HG03066 (cell line): Measurements from ENCODE around the gene CD93.

Experiments used
- ATAC-seq: cut with Tn5 transposase; IDR thresholded peaks from one replicate; pipeline ENCODE4 v1.9.1; 2021; ENCODE audit warnings: low read depth; ENCODE audit not compliant: unreplicated experiment

The CD93 gene

DNA sequence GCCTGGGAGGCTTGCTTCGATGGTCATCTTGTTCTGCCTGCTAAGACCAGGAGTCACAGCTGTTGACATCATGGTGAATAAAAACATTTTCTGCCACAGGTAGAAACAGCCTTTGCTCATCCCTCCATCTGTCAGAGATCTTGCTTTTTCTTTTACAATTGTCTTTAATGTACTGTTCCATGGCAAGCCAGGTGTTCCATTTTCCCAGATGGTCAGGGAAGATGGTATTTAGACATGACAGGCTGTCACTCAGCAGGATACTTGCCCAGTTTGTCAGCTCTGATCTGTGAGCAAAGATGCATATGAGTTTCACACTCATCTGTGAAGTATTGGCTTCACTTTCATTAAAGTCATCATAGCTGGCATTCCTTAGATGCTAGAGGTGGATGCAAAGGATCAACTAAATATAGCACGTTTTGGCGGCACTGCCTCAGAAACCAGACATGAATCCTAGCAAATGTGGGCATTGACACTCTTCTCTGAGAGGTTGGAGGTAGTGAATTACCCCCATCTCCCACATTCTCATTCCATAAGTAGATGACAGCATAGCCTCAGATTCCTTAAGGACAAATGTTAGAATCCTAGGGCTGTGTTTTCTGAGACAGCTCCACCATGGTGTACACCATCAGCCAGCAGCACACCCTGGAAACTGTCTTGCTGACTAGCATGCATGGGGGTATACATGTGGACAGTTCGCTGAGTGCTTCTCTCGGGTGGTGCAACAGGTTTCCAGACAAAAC lies 46.8 kb downstream of the CD93 start:
- no peak for ATAC-seq

DNA sequence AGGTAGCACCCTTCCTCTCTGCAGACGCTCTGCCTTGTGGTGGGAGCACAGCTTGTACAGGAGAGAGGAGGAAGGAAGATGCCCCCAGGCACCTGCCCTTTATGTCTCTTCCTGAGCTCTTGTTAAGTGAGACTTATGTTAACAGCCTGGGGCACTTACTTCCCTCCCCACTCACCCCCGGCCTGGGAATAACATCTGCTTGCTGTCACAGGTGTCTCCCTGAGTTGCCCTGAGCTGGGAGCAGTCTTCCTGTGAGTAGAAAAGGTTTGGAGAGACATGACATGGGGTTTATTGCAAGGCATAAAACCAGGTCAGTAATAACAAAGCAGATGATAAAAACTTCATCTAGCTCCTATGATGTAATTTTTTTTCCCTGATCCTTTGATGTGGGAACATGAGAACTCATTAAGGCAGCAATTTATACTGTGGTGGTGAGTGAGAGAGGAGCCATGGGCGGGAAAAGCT lies 49.1 kb downstream of the CD93 start:
- no peak for ATAC-seq

DNA sequence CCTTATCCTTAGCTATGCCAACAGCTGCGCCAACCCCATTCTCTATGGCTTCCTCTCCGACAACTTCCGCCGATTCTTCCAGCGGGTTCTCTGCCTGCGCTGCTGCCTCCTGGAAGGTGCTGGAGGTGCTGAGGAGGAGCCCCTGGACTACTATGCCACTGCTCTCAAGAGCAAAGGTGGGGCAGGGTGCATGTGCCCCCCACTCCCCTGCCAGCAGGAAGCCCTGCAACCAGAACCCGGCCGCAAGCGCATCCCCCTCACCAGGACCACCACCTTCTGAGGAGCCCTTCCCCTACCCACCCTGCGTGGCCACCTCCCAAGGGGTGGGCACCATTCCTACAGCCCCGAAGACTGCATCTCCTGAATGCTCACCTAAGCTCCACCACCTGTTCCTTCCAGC lies 49.8 kb downstream of the CD93 start:
- no peak for ATAC-seq

DNA sequence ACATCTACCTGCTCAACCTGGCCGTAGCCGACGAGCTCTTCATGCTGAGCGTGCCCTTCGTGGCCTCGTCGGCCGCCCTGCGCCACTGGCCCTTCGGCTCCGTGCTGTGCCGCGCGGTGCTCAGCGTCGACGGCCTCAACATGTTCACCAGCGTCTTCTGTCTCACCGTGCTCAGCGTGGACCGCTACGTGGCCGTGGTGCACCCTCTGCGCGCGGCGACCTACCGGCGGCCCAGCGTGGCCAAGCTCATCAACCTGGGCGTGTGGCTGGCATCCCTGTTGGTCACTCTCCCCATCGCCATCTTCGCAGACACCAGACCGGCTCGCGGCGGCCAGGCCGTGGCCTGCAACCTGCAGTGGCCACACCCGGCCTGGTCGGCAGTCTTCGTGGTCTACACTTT lies 50.4 kb downstream of the CD93 start:
- ATAC-seq, result no peak

DNA sequence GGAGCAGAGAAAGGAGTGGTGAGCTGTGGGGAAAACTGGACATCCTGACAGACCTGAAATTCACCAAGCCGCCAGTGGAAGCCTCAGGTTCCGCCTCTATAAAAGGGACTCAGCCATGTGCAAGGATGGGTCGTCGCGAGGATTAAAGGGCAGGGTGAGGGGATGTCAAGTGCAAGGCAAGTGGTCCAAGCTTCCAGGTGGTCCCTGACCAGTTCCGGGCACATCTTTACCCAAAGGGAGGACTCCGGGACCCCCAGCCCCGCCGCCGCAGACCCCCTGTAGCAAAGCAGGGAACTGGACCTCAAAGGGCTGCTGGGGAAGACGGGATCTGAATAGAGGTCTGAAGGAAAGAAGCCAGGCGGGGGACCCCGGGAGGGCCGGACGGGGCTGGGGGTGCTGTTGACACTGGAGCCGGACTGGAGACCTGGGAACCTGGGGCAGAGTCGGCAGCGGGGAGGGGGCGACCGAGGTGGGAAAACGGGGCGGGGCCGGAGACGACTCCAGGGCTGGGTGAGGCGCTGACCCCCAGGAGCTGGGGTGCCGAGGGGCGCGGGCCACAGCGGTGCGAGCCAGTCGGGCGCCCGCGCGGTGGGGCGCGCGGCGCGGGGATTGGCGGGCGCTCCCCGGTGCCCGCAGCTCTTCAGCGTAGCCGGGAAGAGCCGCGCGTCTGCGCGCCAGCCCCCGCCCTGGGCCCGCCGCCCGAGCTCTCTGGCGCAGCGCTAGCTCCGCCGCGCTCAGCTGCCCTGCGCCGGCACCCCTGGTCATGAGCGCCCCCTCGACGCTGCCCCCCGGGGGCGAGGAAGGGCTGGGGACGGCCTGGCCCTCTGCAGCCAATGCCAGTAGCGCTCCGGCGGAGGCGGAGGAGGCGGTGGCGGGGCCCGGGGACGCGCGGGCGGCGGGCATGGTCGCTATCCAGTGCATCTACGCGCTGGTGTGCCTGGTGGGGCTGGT lies 51.1 kb downstream of the CD93 start, which contains the start of gene SSTR4:
SSTR4 (plus strand) TSS at position 592 of the 951 bp plus-strand sequence; CDS start at position 764, 172 bp downstream.
- no peak for ATAC-seq

DNA sequence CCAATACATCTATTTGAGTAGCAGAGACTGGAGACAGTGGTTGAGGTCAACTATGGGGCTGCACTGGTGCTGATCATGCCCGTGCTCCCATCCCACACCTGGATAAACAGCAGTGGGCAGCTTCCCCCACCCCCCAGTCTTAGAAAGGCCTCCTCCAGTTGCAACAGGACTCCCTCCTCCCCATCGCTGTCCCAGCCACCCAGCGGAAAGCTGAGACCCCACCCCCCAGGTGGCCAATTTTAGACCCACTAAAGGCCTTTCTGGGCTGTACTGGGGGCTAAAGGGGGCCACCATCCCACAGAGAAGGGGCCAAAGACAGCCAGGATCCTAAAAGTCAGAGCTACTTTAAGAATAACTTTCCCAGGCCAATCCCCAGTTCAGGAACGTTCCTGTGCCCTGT lies 52.2 kb downstream of the CD93 start:
- ATAC-seq, result no peak

DNA sequence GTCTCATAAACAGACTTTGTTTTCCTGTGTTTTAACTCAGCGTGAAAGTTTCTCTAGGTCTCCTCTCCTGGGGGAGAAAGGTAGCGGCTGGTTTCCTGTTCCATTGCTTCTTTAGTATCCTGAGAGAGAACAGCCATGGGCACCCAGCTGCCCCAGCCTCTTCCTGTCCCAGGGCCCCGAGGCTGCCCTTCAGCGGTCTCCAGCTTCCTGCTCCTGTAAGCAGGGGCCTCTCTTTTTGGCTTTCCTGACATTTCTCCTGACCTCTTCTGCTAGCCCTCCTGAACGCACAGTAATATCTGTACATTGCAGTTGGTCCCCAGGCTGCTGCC lies 53.4 kb downstream of the CD93 start:
- ATAC-seq, result no peak

DNA sequence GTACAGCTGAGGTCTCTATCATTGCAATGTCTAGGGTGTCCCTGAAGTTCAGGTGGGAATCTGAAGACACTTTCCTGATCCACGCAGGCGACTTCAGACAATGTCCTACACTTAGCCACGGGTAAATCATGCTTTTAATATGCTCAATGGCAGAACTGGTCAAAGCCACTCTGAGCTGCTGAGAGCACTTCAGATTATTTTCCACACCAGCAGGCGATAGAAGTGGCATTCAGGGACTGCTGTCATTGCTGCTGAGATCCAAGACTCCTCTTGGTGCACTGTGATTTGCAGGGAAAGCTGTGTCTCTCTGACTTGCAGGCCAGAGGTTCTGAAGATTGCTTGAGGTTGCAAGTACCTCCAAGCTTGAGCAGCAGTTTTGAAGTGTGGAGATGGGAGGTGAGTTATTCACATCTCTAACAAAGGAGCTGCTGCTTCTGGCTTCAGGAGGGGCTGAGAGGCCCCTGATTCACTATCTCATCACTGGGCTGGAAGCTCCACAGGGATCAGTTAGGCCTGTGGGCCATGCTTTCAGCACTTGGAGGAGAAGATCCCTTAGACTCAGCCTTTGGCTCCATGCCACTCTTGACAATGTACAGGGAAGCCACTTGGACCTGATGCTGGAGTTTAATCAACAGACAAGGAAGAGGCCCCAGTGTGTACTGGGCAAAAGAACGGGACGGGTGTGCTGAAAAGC lies 53.9 kb downstream of the CD93 start:
- no peak for ATAC-seq

DNA sequence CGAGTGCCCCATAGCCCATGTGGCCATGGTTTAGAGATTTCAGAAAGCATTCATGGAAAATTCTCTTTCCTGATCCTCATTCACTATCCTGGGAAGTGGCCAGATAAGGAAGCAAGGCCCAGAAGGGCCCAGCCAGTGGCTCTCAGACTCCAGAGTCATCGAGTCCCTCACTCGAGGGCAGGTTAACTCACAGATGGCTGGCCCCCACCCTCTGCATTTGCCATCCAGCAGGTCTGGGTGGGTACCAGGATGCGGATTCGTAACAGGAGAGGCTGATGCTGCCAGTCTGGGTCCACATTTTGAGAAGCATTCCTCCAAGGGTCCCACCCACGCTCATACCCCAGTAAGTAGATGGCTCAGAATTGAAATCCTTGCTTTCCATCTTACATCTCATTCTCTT lies 54.8 kb downstream of the CD93 start:
- ATAC-seq, result no peak
